SK-N-MC (cell line): ENCODE measurements around the gene FAM200B.

Experiments used
- EZH2 ChIP-seq: fragments of 200-600 bp; sonication (generic); IDR thresholded peaks from one replicate; pipeline ENCODE4 v1.6.1; 2017; ENCODE audit warnings: antibody characterized with exemption
- FOXP2 ChIP-seq: optimal IDR thresholded peaks from 2 replicates; pipeline ENCODE3; 2011; ENCODE audit warnings: mild to moderate bottlenecking, moderate library complexity; ENCODE audit not compliant: insufficient read depth; ENCODE audit errors: extremely low read length, control extremely low read depth
- POLR2AphosphoS5 ChIP-seq: IDR thresholded peaks from 2 replicates; pipeline ENCODE4 v1.6.1; 2012; ENCODE audit warnings: mild to moderate bottlenecking, low read depth, low read length, borderline replicate concordance

GRCh38 chr4:15720851-15721250 lies 39.2 kb downstream of the FAM200B start:
- TF ChIP-seq POLR2AphosphoS5 (no peak), EZH2 (no peak), FOXP2 (no peak)
